ENCODE results near the gene TBC1D5.
"Not testable (repeated sequence)": the region's sequence is repeated elsewhere in the genome, so short reads cannot be mapped to it uniquely, and the experiment has no call there.

Gene TBC1D5

GRCh38 chr3:17625133-17625532 lies 117.3 kb downstream of the TBC1D5 start:
- no peak overlapping the region for H3K4me3 ChIP-seq (ENCODE audit: low read depth, low read length)
- DNase-seq (ENCODE audit: low read depth), result no peak
- TF ChIP-seq CTCF (IDR thresholded peaks at IDR 0.05; ENCODE audit: low read depth, low read length) (no peak), MAX (IDR thresholded peaks at IDR 0.05; ENCODE audit: low read depth, low read length) (no peak), POLR2A (IDR thresholded peaks at IDR 0.05; ENCODE audit: extremely low read depth, insufficient read length) (no peak), MYC (IDR thresholded peaks at IDR 0.05; ENCODE audit: low read depth, low read length) (no peak)

GRCh38 chr3:17623464-17623863 lies 119.0 kb downstream of the TBC1D5 start:
- no peak for DNase-seq (ENCODE audit: low read depth)
- no peak overlapping the region for H3K4me3 ChIP-seq (ENCODE audit: low read depth, low read length)
- TF ChIP-seq MYC (IDR thresholded peaks at IDR 0.05; ENCODE audit: low read depth, low read length) (no peak), POLR2A (IDR thresholded peaks at IDR 0.05; ENCODE audit: extremely low read depth, insufficient read length) (no peak), MAX (IDR thresholded peaks at IDR 0.05; ENCODE audit: low read depth, low read length) (no peak), CTCF (IDR thresholded peaks at IDR 0.05; ENCODE audit: low read depth, low read length) (no peak)

GRCh38 chr3:17619968-17620367 lies 122.5 kb downstream of the TBC1D5 start:
- TF ChIP-seq POLR2A (IDR thresholded peaks at IDR 0.05; ENCODE audit: extremely low read depth, insufficient read length), result no peak
- TF ChIP-seq CTCF (IDR thresholded peaks at IDR 0.05; ENCODE audit: low read depth, low read length), result no peak
- no peak for TF ChIP-seq MAX (IDR thresholded peaks at IDR 0.05; ENCODE audit: low read depth, low read length)
- TF ChIP-seq MYC (IDR thresholded peaks at IDR 0.05; ENCODE audit: low read depth, low read length), result no peak
- no peak for DNase-seq (ENCODE audit: low read depth)
- no peak overlapping the region for H3K4me3 ChIP-seq (ENCODE audit: low read depth, low read length)

- H3K4me3 ChIP-seq (ENCODE audit: low read depth, low read length); DNase-seq (ENCODE audit: low read depth): not testable (repeated sequence)
Measured at GRCh38 chr3:17613017-17613416, 129.4 kb downstream of the TBC1D5 start.

- no peak for TF ChIP-seq CTCF (IDR thresholded peaks at IDR 0.05; ENCODE audit: low read depth, low read length)
- TF ChIP-seq POLR2A (IDR thresholded peaks at IDR 0.05; ENCODE audit: extremely low read depth, insufficient read length), result no peak
- TF ChIP-seq MAX (IDR thresholded peaks at IDR 0.05; ENCODE audit: low read depth, low read length), result no peak
- no peak for TF ChIP-seq MYC (IDR thresholded peaks at IDR 0.05; ENCODE audit: low read depth, low read length)
- DNase-seq (ENCODE audit: low read depth), result no peak
- H3K4me3 ChIP-seq (ENCODE audit: low read depth, low read length), result no peak overlapping the region
Measured at GRCh38 chr3:17607905-17608304, 134.5 kb downstream of the TBC1D5 start.

GRCh38 chr3:17605934-17606333 lies 136.5 kb downstream of the TBC1D5 start:
- DNase-seq (ENCODE audit: low read depth), result no peak
- TF ChIP-seq POLR2A (IDR thresholded peaks at IDR 0.05; ENCODE audit: extremely low read depth, insufficient read length) (no peak), MAX (IDR thresholded peaks at IDR 0.05; ENCODE audit: low read depth, low read length) (no peak), CTCF (IDR thresholded peaks at IDR 0.05; ENCODE audit: low read depth, low read length) (no peak), MYC (IDR thresholded peaks at IDR 0.05; ENCODE audit: low read depth, low read length) (no peak)
- no peak overlapping the region for H3K4me3 ChIP-seq (ENCODE audit: low read depth, low read length)

All from NB4 (cell line).